PC-3 (cell line): ENCODE measurements around the gene RABGAP1L. TPM values are rescaled to one million over a fixed set of nuclear protein-coding genes. Genes with fewer than 3 reads are reported as not detected.

Source experiments
- ATAC-seq: fragments of 200-7000 bp; cut with Tn5 transposase; 2 replicates; pipeline ENCODE4 v1.9.1; 2020; ENCODE audit warnings: mild to moderate bottlenecking, moderate library complexity
- BruUV-seq: library from RNA; stranded (reverse); fragments of 400-500 nt; replicated peaks from 2 replicates; lab custom pipeline; 2021; lab: Mats Ljungman, UMichigan
- CTCF ChIA-PET: fragments of 300-600 bp; sonication (Branson Sonifier 250); formaldehyde crosslinking; loops from one replicate; lab custom pipeline; 2022; ENCODE audit warnings: antibody characterized with exemption; lab: Charles Lee
- POLR2A ChIA-PET: fragments of 300-600 bp; sonication (Branson Sonifier 250); formaldehyde crosslinking; loops from one replicate; lab custom pipeline; 2022; ENCODE audit warnings: antibody characterized with exemption; ENCODE audit not compliant: unreplicated experiment; lab: Charles Lee
- DNase-seq: peaks from one replicate; pipeline ENCODE4 v3.0.0-alpha.2; 2015
- H2AFZ ChIP-seq: fragments of 300-600 bp; sonication (generic); 2 replicates; pipeline ENCODE4 v1.6.0; 2016; ENCODE audit warnings: antibody characterized with exemption, low read length
- H3F3A ChIP-seq: fragments of 300-600 bp; sonication (generic); one replicate; pipeline ENCODE4 v1.6.0; 2017; ENCODE audit warnings: antibody characterized with exemption, low read length, control low read depth, mild to moderate bottlenecking; ENCODE audit not compliant: unreplicated experiment
- H3K27ac ChIP-seq: fragments of 300-600 bp; sonication (generic); 2 replicates; pipeline ENCODE4 v1.5.1; 2016; ENCODE audit warnings: mild to moderate bottlenecking, low read length
- H3K27me3 ChIP-seq: fragments of 300-600 bp; sonication (generic); 2 replicates; pipeline ENCODE4 v1.6.1; 2016; ENCODE audit warnings: low read length, mixed read lengths
- H3K36me3 ChIP-seq: fragments of 300-600 bp; sonication (generic); 2 replicates; pipeline ENCODE4 v1.6.1; 2016; ENCODE audit warnings: low read depth, mixed run types, low read length, mixed read lengths
- H3K4me1 ChIP-seq: fragments of 300-600 bp; sonication (generic); 2 replicates; pipeline ENCODE4 v1.5.1; 2016; ENCODE audit warnings: low read length; ENCODE audit not compliant: insufficient read depth
- H3K4me2 ChIP-seq: fragments of 300-600 bp; sonication (generic); 2 replicates; pipeline ENCODE4 v1.6.0; 2016; ENCODE audit warnings: low read length
- H3K4me3 ChIP-seq: fragments of 300-600 bp; sonication (generic); 2 replicates; pipeline ENCODE4 v1.5.1; 2016; ENCODE audit warnings: mild to moderate bottlenecking, low read length, mixed read lengths
- H3K79me2 ChIP-seq: fragments of 300-600 bp; sonication (generic); 2 replicates; pipeline ENCODE4 v1.6.1; 2017; ENCODE audit warnings: low read length, mixed read lengths
- H3K9ac ChIP-seq: fragments of 300-600 bp; sonication (generic); 2 replicates; pipeline ENCODE4 v1.6.0; 2016; ENCODE audit warnings: mild to moderate bottlenecking, low read length
- H3K9me2 ChIP-seq: fragments of 300-600 bp; sonication (generic); replicated peaks from 2 replicates; pipeline ENCODE4 v1.6.1; 2016; ENCODE audit warnings: mixed run types, low read length, mixed read lengths
- H3K9me3 ChIP-seq: fragments of 300-600 bp; sonication (generic); 2 replicates; pipeline ENCODE4 v1.6.1; 2016; ENCODE audit warnings: low read length, mixed read lengths
- H4K20me1 ChIP-seq: fragments of 300-600 bp; sonication (generic); 2 replicates; pipeline ENCODE4 v1.6.1; 2016; ENCODE audit warnings: low read length, mixed read lengths
- EZH2 ChIP-seq: fragments of 300-600 bp; sonication (generic); IDR thresholded peaks from one replicate; pipeline ENCODE4 v1.6.1; 2017; ENCODE audit warnings: antibody characterized with exemption, mild to moderate bottlenecking, low read length; ENCODE audit not compliant: unreplicated experiment
- EZH2phosphoT487 ChIP-seq: fragments of 300-600 bp; sonication (generic); IDR thresholded peaks from 2 replicates; pipeline ENCODE4 v1.6.1; 2018; ENCODE audit warnings: mild to moderate bottlenecking, antibody characterized with exemption, low read length, borderline replicate concordance
- intact Hi-C: fragments of 100-400 bp; cut with micrococcal nuclease; formaldehyde crosslinking; loops from 2 replicates; pipeline ENCODE4 v1.9.0; 2023
- total RNA-seq: library from RNA; depleted of rRNA; stranded (reverse); fragments of >200 nt; gene quantifications from 2 replicates; pipeline ENCODE4 v1.2.3, GENCODE V29; 2014
- TF ChIP-seq, protein P1 (sequence below): fragments of 300-600 bp; sonication (generic); conservative IDR thresholded peaks from 2 replicates; pipeline ENCODE4 v1.5.1; 2017; ENCODE audit warnings: antibody characterized with exemption, low read depth, mild to moderate bottlenecking, low read length

RABGAP1L gene
- total RNA-seq, 1 experiment from 2014 or later: 24.4 TPM

DNA sequence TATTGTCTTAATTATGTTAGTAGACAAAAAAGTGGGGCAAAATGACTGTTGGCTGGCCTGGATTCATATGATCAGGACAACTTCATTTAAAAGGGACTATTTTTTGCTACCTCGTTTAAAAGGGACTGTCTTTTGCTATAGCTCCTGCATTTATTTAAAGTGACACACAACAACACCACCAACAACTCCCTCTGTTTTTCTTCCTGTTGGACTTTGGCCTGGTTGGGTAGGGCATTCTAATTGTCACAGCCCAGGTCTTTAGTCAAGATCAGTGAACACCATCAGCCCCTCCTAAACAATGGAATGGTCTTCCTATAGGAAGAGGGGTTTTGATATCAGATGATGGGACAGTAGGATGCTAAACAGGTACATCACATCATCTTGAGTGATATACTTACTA is 530.2 kb downstream of the RABGAP1L start:
- Histone ChIP-seq H3K36me3 (no peaks in the 10 kb centered on the region), H3K27ac (no peak overlapping the region), H3K4me1 (no peaks in the 10 kb centered on the region), H4K20me1 (no peaks in the 10 kb centered on the region), H3K9me3 (no peaks in the 10 kb centered on the region), H3K27me3 (no peaks in the 10 kb centered on the region), H3K9ac (no peak overlapping the region), H3K4me2 (no peak overlapping the region), H3K4me3 (no peak overlapping the region), H3K9me2 (no peaks in the 10 kb centered on the region), H3K79me2 (no peaks in the 10 kb centered on the region), H2AFZ (no peak overlapping the region), H3F3A (no peaks in the 10 kb centered on the region)
- no TSS peak for BruUV-seq
- ChIA-PET CTCF (no interaction called here), POLR2A (no interaction called here)
- TF ChIP-seq, protein P1, sequence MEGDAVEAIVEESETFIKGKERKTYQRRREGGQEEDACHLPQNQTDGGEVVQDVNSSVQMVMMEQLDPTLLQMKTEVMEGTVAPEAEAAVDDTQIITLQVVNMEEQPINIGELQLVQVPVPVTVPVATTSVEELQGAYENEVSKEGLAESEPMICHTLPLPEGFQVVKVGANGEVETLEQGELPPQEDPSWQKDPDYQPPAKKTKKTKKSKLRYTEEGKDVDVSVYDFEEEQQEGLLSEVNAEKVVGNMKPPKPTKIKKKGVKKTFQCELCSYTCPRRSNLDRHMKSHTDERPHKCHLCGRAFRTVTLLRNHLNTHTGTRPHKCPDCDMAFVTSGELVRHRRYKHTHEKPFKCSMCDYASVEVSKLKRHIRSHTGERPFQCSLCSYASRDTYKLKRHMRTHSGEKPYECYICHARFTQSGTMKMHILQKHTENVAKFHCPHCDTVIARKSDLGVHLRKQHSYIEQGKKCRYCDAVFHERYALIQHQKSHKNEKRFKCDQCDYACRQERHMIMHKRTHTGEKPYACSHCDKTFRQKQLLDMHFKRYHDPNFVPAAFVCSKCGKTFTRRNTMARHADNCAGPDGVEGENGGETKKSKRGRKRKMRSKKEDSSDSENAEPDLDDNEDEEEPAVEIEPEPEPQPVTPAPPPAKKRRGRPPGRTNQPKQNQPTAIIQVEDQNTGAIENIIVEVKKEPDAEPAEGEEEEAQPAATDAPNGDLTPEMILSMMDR: no peak
- TF ChIP-seq EZH2: no peak
- no peak for TF ChIP-seq EZH2phosphoT487
- intact Hi-C loops: loop anchor here (5.0 kb wide), 1 partner anchor 113 kb away; no protein-coding TSS in a partner anchor
- no peak for ATAC-seq
- no peak for DNase-seq

DNA sequence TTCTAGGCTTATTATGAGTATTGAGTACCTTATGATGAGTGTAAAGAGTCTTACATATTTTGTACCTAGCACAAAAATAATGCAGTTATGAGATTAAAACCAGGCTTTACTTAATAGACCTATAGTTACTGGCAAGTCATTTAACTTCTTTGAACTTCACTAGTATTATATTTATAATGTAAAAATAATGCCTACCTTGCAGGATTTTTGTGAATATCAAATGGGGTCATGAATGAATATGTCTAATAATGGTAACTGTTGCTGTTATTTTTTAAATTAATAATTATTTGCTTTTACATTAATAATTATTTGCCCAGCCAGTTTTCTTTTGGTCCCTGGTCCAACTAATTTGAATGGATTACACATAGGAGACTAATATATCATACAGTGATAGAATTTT is 530.9 kb downstream of the RABGAP1L start:
- CTCF ChIA-PET: no interaction called here
- no peak for ATAC-seq

DNA sequence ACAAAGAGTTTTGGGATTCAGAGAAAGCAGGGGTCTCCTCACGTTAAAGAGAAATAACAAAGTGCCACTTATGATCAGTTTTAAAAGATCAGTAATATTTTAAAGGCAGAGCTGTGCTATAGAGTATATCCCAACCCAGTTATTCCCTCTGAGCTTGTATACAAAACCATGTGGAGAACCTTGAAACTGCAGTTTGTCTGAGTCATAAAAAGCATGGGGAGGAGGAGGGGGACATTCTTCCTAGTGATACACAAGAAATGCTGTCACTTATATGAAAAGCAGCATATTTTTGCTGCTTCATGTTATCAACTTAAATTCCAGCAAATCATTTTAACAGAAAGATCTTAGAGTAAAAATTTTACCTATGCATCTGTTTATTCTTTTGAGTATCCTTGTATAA is 533.0 kb downstream of the RABGAP1L start:
- no TSS peak for BruUV-seq

More for the DNA sequence above, 530.9 kb downstream of the RABGAP1L start:
- POLR2A ChIA-PET: no interaction called here
- Histone ChIP-seq H2AFZ (no peak overlapping the region), H3K4me3 (no peak overlapping the region), H3K9me2 (no peaks in the 10 kb centered on the region), H3K27ac (no peak overlapping the region), H3K4me2 (no peak overlapping the region), H3K27me3 (no peaks in the 10 kb centered on the region), H3K79me2 (no peaks in the 10 kb centered on the region), H3F3A (no peaks in the 10 kb centered on the region), H3K36me3 (no peaks in the 10 kb centered on the region), H3K9me3 (no peaks in the 10 kb centered on the region), H3K4me1 (no peaks in the 10 kb centered on the region), H3K9ac (no peak overlapping the region), H4K20me1 (no peaks in the 10 kb centered on the region)
- intact Hi-C loops: no loop called here
- no TSS peak for BruUV-seq
- TF ChIP-seq, protein P1: no peak
- TF ChIP-seq EZH2phosphoT487 (no peak), EZH2 (no peak)
- no peak for DNase-seq

More for the DNA sequence above, 533.0 kb downstream of the RABGAP1L start:
- CTCF ChIA-PET: no interaction called here
- H3K9me3 ChIP-seq: no peaks in the 10 kb centered on the region
- no peaks in the 10 kb centered on the region for H3K36me3 ChIP-seq
- H3K9me2 ChIP-seq: no peaks in the 10 kb centered on the region
- H3K9ac ChIP-seq: no peak overlapping the region
- no peak overlapping the region for H3K27ac ChIP-seq
- POLR2A ChIA-PET: no interaction called here
- no peak overlapping the region for H2AFZ ChIP-seq
- no peaks in the 10 kb centered on the region for H3K4me1 ChIP-seq
- H3K4me2 ChIP-seq: no peak overlapping the region
- no peak overlapping the region for H3K4me3 ChIP-seq
- no peaks in the 10 kb centered on the region for H3K27me3 ChIP-seq
- no peaks in the 10 kb centered on the region for H3K79me2 ChIP-seq
- no peaks in the 10 kb centered on the region for H4K20me1 ChIP-seq
- DNase-seq (peak; percentile 36), ATAC-seq (no peak)
- H3F3A ChIP-seq: no peaks in the 10 kb centered on the region
- TF ChIP-seq EZH2phosphoT487: no peak
- intact Hi-C loops: no loop called here
